Upper lobe of left lung (tissue), 4 donors: ENCODE data around the gene HDAC2.

Experiments used
- POLR2AphosphoS5 ChIP-seq, 2 donors: sonication (generic); formaldehyde crosslinking; IDR thresholded peaks; one replicate each; pipeline ENCODE4 v1.5.1; 2017; ENCODE audit warnings: antibody characterized with exemption in 2 of 2
- TF ChIP-seq, protein P1 (sequence below), 6 experiments: fragments of 450-650 bp in 4 of 6; fragments of 200-600 bp in 2 of 6; sonication (generic) in 2 of 6; IDR thresholded peaks; one replicate each; pipeline ENCODE4 v1.5.1; 2016 to 2019; ENCODE audit warnings: antibody characterized with exemption in 6 of 6

DNA sequence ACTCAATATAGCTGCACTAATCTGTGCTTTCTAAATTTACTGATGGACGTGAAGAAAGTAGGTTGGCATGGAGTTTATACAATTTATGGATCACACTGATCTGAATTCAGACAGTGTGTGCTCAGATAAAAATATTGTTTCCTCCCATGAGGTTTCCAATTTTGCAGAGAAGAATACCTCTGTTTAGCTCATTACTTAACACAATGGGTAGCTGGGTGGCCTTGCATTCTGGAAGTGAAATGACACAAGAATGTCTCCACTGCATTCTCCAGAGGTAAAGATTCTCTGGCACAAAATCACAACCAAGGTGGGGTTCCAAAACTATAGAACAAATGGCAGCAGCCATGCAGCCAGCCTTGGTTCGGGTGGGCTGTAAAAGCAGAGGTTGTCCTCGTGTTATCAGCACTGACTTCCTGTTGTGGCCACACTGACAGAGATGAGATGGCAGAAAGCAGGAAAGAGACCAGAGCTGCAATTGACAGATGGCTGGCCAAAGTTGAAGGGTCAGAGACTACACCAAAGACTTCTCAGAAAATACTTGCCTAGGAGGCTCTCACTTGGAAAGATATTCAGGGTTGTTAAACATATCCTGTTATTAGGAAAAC, 50.2 kb downstream of the HDAC2 start:
- TF ChIP-seq, protein P1, sequence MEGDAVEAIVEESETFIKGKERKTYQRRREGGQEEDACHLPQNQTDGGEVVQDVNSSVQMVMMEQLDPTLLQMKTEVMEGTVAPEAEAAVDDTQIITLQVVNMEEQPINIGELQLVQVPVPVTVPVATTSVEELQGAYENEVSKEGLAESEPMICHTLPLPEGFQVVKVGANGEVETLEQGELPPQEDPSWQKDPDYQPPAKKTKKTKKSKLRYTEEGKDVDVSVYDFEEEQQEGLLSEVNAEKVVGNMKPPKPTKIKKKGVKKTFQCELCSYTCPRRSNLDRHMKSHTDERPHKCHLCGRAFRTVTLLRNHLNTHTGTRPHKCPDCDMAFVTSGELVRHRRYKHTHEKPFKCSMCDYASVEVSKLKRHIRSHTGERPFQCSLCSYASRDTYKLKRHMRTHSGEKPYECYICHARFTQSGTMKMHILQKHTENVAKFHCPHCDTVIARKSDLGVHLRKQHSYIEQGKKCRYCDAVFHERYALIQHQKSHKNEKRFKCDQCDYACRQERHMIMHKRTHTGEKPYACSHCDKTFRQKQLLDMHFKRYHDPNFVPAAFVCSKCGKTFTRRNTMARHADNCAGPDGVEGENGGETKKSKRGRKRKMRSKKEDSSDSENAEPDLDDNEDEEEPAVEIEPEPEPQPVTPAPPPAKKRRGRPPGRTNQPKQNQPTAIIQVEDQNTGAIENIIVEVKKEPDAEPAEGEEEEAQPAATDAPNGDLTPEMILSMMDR (IDR thresholded peaks at IDR 0.05): no peak
- no peak for TF ChIP-seq POLR2AphosphoS5 (IDR thresholded peaks at IDR 0.05)
